WTC11 (cell line): Measurements from ENCODE around the gene HMCN1. TPM values are rescaled to one million over a fixed set of nuclear protein-coding genes. Genes with fewer than 3 reads are reported as not detected.
A peak's percentile ranks its signal among the peaks of the same experiment; 100 is the strongest.

Experiments used
- ATAC-seq: fragments of 200-7000 bp; cut with Tn5 transposase; 2 replicates; pipeline ENCODE4 v1.10.0; 2021; ENCODE audit warnings: mild to moderate bottlenecking, moderate library complexity
- CTCF ChIA-PET: fragments of 300-600 bp; sonication (Branson Sonifier 250); formaldehyde crosslinking; loops from one replicate; lab custom pipeline; 2021; ENCODE audit warnings: antibody characterized with exemption; lab: Charles Lee
- POLR2A ChIA-PET: fragments of 350-600 bp; sonication (Branson Sonifier 250); formaldehyde crosslinking; loops from one replicate; lab custom pipeline; 2021; ENCODE audit warnings: antibody characterized with exemption; lab: Charles Lee
- DNase-seq: peaks from one replicate; pipeline ENCODE4 v3.0.0; 2021; ENCODE audit warnings: low spot score
- H3K27ac Mint-ChIP-seq: 2 replicates; pipeline ENCODE4 v1.8.0; 2021; ENCODE audit warnings: mixed read lengths
- H3K27me3 Mint-ChIP-seq: 2 replicates; pipeline ENCODE4 v1.8.0; 2021; ENCODE audit warnings: low read depth, mild to moderate bottlenecking, moderate library complexity, mixed read lengths
- H3K36me3 Mint-ChIP-seq: 2 replicates; pipeline ENCODE4 v1.8.0; 2021; ENCODE audit warnings: mixed read lengths
- H3K4me1 Mint-ChIP-seq: 2 replicates; pipeline ENCODE4 v1.8.0; 2022; ENCODE audit warnings: mixed read lengths
- H3K4me3 Mint-ChIP-seq: 2 replicates; pipeline ENCODE4 v1.8.0; 2021; ENCODE audit warnings: mild to moderate bottlenecking, moderate library complexity, mixed read lengths
- H3K9me3 Mint-ChIP-seq: 2 replicates; pipeline ENCODE4 v1.8.0; 2021; ENCODE audit warnings: mixed read lengths
- AR ChIP-seq: fragments of 250-450 bp; sonication (Bioruptor Pico); IDR thresholded peaks from 2 replicates; pipeline ENCODE4 v1.9.0; 2021; ENCODE audit warnings: mild to moderate bottlenecking
- ATF1 ChIP-seq: sonication (generic); formaldehyde crosslinking; IDR thresholded peaks from 2 replicates; pipeline ENCODE4 v1.8.1; 2023; ENCODE audit warnings: mild to moderate bottlenecking, moderate library complexity, missing genetic modification reagents
- ATF2 ChIP-seq: sonication (generic); formaldehyde crosslinking; IDR thresholded peaks from 2 replicates; pipeline ENCODE4 v1.8.1; 2022; ENCODE audit warnings: low read depth, missing genetic modification reagents, borderline replicate concordance
- CBFB ChIP-seq: sonication (generic); formaldehyde crosslinking; IDR thresholded peaks from 2 replicates; pipeline ENCODE4 v1.8.1; 2022; ENCODE audit warnings: mild to moderate bottlenecking, low read depth, missing genetic modification reagents
- EMX1 ChIP-seq: fragments of 250-450 bp; sonication (Bioruptor Pico); IDR thresholded peaks from 2 replicates; pipeline ENCODE4 v1.8.0; 2021; ENCODE audit warnings: mild to moderate bottlenecking
- FOXP1 ChIP-seq: sonication (generic); formaldehyde crosslinking; IDR thresholded peaks from 2 replicates; pipeline ENCODE4 v1.8.0; 2022; ENCODE audit warnings: missing genetic modification reagents, mild to moderate bottlenecking, moderate library complexity, borderline replicate concordance
- HMGA2 ChIP-seq: fragments of 250-450 bp; sonication (Bioruptor Pico); IDR thresholded peaks from 2 replicates; pipeline ENCODE4 v1.4.0; 2021; ENCODE audit warnings: mild to moderate bottlenecking, moderate library complexity
- IRF1 ChIP-seq: sonication (generic); formaldehyde crosslinking; IDR thresholded peaks from 2 replicates; pipeline ENCODE4 v1.8.0; 2023; ENCODE audit warnings: missing genetic modification reagents
- JAZF1 ChIP-seq: fragments of 250-450 bp; sonication (Bioruptor Pico); IDR thresholded peaks from 2 replicates; pipeline ENCODE4 v1.9.0; 2021; ENCODE audit warnings: moderate library complexity, mild to moderate bottlenecking, inconsistent platforms
- MXD4 ChIP-seq: fragments of 250-450 bp; sonication (Bioruptor Pico); IDR thresholded peaks from 2 replicates; pipeline ENCODE4 v1.8.0; 2021; ENCODE audit warnings: mild to moderate bottlenecking, moderate library complexity, borderline replicate concordance
- NFATC4 ChIP-seq: fragments of 250-450 bp; sonication (Bioruptor Pico); IDR thresholded peaks from 2 replicates; pipeline ENCODE4 v1.9.0; 2021; ENCODE audit warnings: mild to moderate bottlenecking
- NR2C2 ChIP-seq: sonication (generic); formaldehyde crosslinking; IDR thresholded peaks from 2 replicates; pipeline ENCODE4 v1.8.0; 2022; ENCODE audit warnings: mild to moderate bottlenecking, missing genetic modification reagents
- SMAD3 ChIP-seq: sonication (generic); formaldehyde crosslinking; IDR thresholded peaks from 2 replicates; pipeline ENCODE4 v1.8.0; 2022; ENCODE audit warnings: missing genetic modification reagents, mild to moderate bottlenecking, borderline replicate concordance
- SOX15 ChIP-seq: fragments of 250-450 bp; sonication (Bioruptor Pico); IDR thresholded peaks from 2 replicates; pipeline ENCODE4 v1.9.0; 2021; ENCODE audit warnings: mild to moderate bottlenecking
- TEAD4 ChIP-seq: sonication (generic); formaldehyde crosslinking; IDR thresholded peaks from 2 replicates; pipeline ENCODE4 v1.8.0; 2022; ENCODE audit warnings: mild to moderate bottlenecking, missing genetic modification reagents
- USF2 ChIP-seq: sonication (generic); formaldehyde crosslinking; IDR thresholded peaks from 2 replicates; pipeline ENCODE4 v1.8.1; 2023; ENCODE audit warnings: mild to moderate bottlenecking, missing genetic modification reagents, moderate library complexity
- ZNF138 ChIP-seq: sonication (generic); formaldehyde crosslinking; conservative IDR thresholded peaks from 2 replicates; pipeline ENCODE4 v1.8.1; 2022; ENCODE audit warnings: mild to moderate bottlenecking, moderate library complexity, missing genetic modification reagents
- ZNF317 ChIP-seq: sonication (generic); formaldehyde crosslinking; IDR thresholded peaks from 2 replicates; pipeline ENCODE4 v1.8.1; 2023; ENCODE audit warnings: low read depth, mild to moderate bottlenecking, moderate library complexity, missing genetic modification reagents, borderline replicate concordance
- ZSCAN18 ChIP-seq: fragments of 250-450 bp; sonication (Bioruptor Pico); IDR thresholded peaks from 2 replicates; pipeline ENCODE4 v2.1.2; 2022; ENCODE audit warnings: mild to moderate bottlenecking, moderate library complexity
- total RNA-seq: library from RNA; stranded (reverse); gene quantifications from 3 replicates; pipeline ENCODE4 v1.2.3, GENCODE V29; 2021

The HMCN1 gene
- total RNA-seq, 1 experiment from 2014 or later = 5.6 TPM

- DNase-seq = peak; percentile 36
- no peaks in the 10 kb centered on the region for H3K4me1 Mint-ChIP-seq
- no peak overlapping the region for H3K4me3 Mint-ChIP-seq
Measured at GRCh38 chr1:185719021-185719420, 15.2 kb upstream of the HMCN1 start.

More at GRCh38 chr1:185719021-185719420, 15.2 kb upstream of the HMCN1 start:
- no peak overlapping the region for H3K27ac Mint-ChIP-seq
- CTCF ChIA-PET = interaction anchor here (0.7 to 4.0 kb wide), 8 partner anchors 14 to 549 kb away, joined by 3 to 66 read pairs (median 6); partner anchors contain the start of gene HMCN1
- TF ChIP-seq SMAD3 (CRISPR knock-in tag) (no peak), FOXP1 (CRISPR knock-in tag) (no peak), HMGA2 (CRISPR knock-in tag) (no peak), EMX1 (CRISPR knock-in tag) (no peak), TEAD4 (CRISPR knock-in tag) (no peak), NFATC4 (CRISPR knock-in tag) (no peak), IRF1 (CRISPR knock-in tag) (no peak), ZSCAN18 (no peak), NR2C2 (no peak), ZNF317 (CRISPR knock-in tag) (no peak), JAZF1 (no peak), MXD4 (CRISPR knock-in tag) (no peak), USF2 (no peak), ATF2 (CRISPR knock-in tag) (no peak), ATF1 (CRISPR knock-in tag) (no peak), AR (CRISPR knock-in tag) (no peak), CBFB (CRISPR knock-in tag) (no peak), SOX15 (CRISPR knock-in tag) (no peak), ZNF138 (CRISPR knock-in tag) (no peak)
- H3K9me3 Mint-ChIP-seq = peaks cover 8% of the 10 kb centered on the region
- peak; percentile 100 for ATAC-seq
- POLR2A ChIA-PET = no interaction called here
- H3K27me3 Mint-ChIP-seq = no peaks in the 10 kb centered on the region
- H3K36me3 Mint-ChIP-seq = no peaks in the 10 kb centered on the region
